ENCODE data around the gene ADGRB2.
A peak's percentile ranks its signal among the peaks of the same experiment; 100 is the strongest.

ADGRB2 gene

GRCh38 chr1:31748365-31748764 is 15.8 kb downstream of the ADGRB2 start:
- DNase-seq, result no peak

- DNase-seq, result no peak
These were observed 16.8 kb downstream of the ADGRB2 start for GRCh38 chr1:31747304-31747703.

- DNase-seq, result no peak
These were observed 17.5 kb downstream of the ADGRB2 start for GRCh38 chr1:31746687-31747086.

- no peak for DNase-seq
These were observed 18.0 kb downstream of the ADGRB2 start for GRCh38 chr1:31745946-31746670.

GRCh38 chr1:31745096-31745945 is 18.8 kb downstream of the ADGRB2 start:
- DNase-seq, result peak; percentile 34

GRCh38 chr1:31744165-31744888 is 19.8 kb downstream of the ADGRB2 start:
- DNase-seq, result no peak

GRCh38 chr1:31742462-31743212 is 21.5 kb downstream of the ADGRB2 start:
- no peak for DNase-seq

- DNase-seq, result no peak
These were observed 24.8 kb downstream of the ADGRB2 start for GRCh38 chr1:31739346-31739745.

GRCh38 chr1:31736675-31737074 is 27.5 kb downstream of the ADGRB2 start:
- DNase-seq, result no peak

GRCh38 chr1:31735571-31735970 is 28.6 kb downstream of the ADGRB2 start:
- no peak for DNase-seq

GRCh38 chr1:31734582-31735107 is 29.5 kb downstream of the ADGRB2 start:
- DNase-seq, result no peak

- no peak for DNase-seq
These were observed 30.5 kb downstream of the ADGRB2 start for GRCh38 chr1:31733389-31734219.

- no peak for DNase-seq
These were observed 31.3 kb downstream of the ADGRB2 start for GRCh38 chr1:31732751-31733289.

- DNase-seq, result no peak
These were observed 31.8 kb downstream of the ADGRB2 start for GRCh38 chr1:31732343-31732742.

- no peak for DNase-seq
These were observed 33.0 kb downstream of the ADGRB2 start for GRCh38 chr1:31731049-31731565.

GRCh38 chr1:31730336-31731048 is 33.6 kb downstream of the ADGRB2 start:
- DNase-seq, result no peak

GRCh38 chr1:31727849-31728248 is 36.3 kb downstream of the ADGRB2 start:
- no peak for DNase-seq

GRCh38 chr1:31727195-31727594 is 36.9 kb downstream of the ADGRB2 start:
- DNase-seq, result no peak

- DNase-seq, result no peak
These were observed 37.4 kb downstream of the ADGRB2 start for GRCh38 chr1:31726715-31727114.

- DNase-seq, result peak; percentile 50
These were observed 38.2 kb downstream of the ADGRB2 start for GRCh38 chr1:31725777-31726535.

Measured in NCI-H2107 (cell line).